ENCODE data around the gene PRDM5.

DNA sequence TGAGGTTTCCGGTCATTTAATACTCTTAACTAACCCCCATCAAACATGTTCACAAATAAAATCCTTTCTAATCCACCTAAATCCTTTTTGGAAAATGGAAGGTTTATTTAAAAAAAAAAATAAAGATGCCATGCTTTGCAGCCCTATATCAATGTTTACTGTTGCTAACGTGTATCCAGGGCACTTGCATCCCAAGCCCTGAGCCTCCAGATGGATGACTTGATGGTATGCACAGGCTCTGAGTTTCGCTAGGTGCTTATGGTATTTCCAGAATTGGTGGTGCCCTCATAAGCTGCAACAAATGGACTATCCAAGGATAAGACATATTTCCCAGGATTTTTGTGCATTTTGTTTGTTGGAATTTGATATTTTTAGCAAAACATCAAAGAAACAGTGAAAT is 257.7 kb downstream of the PRDM5 start:
- TF ChIP-seq YY1 (IDR thresholded peaks at IDR 0.05; ENCODE audit: insufficient read depth, insufficient read length): no peak
- TF ChIP-seq ZNF274 (IDR thresholded peaks at IDR 0.05; ENCODE audit: low read depth, low read length): no peak
- TF ChIP-seq SUZ12 (IDR thresholded peaks at IDR 0.05; ENCODE audit: extremely low read depth, insufficient read depth, insufficient read length): no peak

All from NT2/D1 (cell line).